Natural killer cell (primary cell): ENCODE measurements around the gene TVP23A. TPM values are rescaled to one million over a fixed set of nuclear protein-coding genes. Genes with fewer than 3 reads are reported as not detected.

ENCODE experiments used
- ATAC-seq, 3 donors: fragments of 150-1000 bp in 2 of 3; fragments of 200-7000 bp in 1 of 3; cut with Tn5 transposase; 1 replicate in 1 of 3; 2 replicates in 2 of 3; pipeline ENCODE4 v1.10.0; 2021; ENCODE audit warnings: mild to moderate bottlenecking in 2 of 3, moderate library complexity in 2 of 3
- DNase-seq, 2 donors: peaks; one replicate each; pipeline versions ENCODE4 v3.0.0 to v3.0.0-alpha.2; 2013 to 2021; ENCODE audit warnings: mixed read lengths in 1 of 2
- H3K27ac ChIP-seq: one replicate; pipeline ENCODE4 v1.5.1; 2013; ENCODE audit warnings: mild to moderate bottlenecking, low read length
- H3K27me3 ChIP-seq: one replicate; pipeline ENCODE4 v1.6.1; 2013; ENCODE audit warnings: low read length; ENCODE audit not compliant: control insufficient read depth, insufficient read depth
- H3K36me3 ChIP-seq: one replicate; pipeline ENCODE4 v1.6.1; 2013; ENCODE audit warnings: low read length; ENCODE audit not compliant: control insufficient read depth, insufficient read depth
- H3K4me1 ChIP-seq: one replicate; pipeline ENCODE4 v1.6.1; 2013; ENCODE audit warnings: low read length; ENCODE audit not compliant: control insufficient read depth, insufficient read depth
- H3K4me3 ChIP-seq: one replicate; pipeline ENCODE4 v1.5.1; 2013; ENCODE audit warnings: low read length
- H3K9me3 ChIP-seq: one replicate; pipeline ENCODE4 v1.6.1; 2013; ENCODE audit warnings: low read length; ENCODE audit not compliant: control insufficient read depth, insufficient read depth
- H3K27ac Mint-ChIP-seq, 2 donors: one replicate each; pipeline ENCODE4 v1.8.0; 2022; ENCODE audit warnings: mild to moderate bottlenecking in 2 of 2, mixed read lengths in 2 of 2, moderate library complexity in 1 of 2
- H3K27me3 Mint-ChIP-seq, 2 donors: one replicate each; pipeline ENCODE4 v1.8.0; 2022; ENCODE audit warnings: low read depth in 2 of 2, mixed read lengths in 2 of 2
- H3K36me3 Mint-ChIP-seq: one replicate; pipeline ENCODE4 v1.8.0; 2022; ENCODE audit warnings: mixed read lengths
- H3K4me1 Mint-ChIP-seq, 2 donors: one replicate each; pipeline ENCODE4 v1.8.0; 2022; ENCODE audit warnings: mixed read lengths in 2 of 2
- H3K4me3 Mint-ChIP-seq: one replicate; pipeline ENCODE4 v1.8.0; 2022; ENCODE audit warnings: mild to moderate bottlenecking, moderate library complexity, mixed read lengths
- H3K9me3 Mint-ChIP-seq, 2 donors: one replicate each; pipeline ENCODE4 v1.8.0; 2022; ENCODE audit warnings: mixed read lengths in 2 of 2
- CTCF ChIP-seq: fragments of 200-600 bp; IDR thresholded peaks from one replicate; pipeline ENCODE4 v1.8.0; 2022; ENCODE audit warnings: antibody characterized with exemption
- WGBS: methylation state at CpG from one replicate; pipeline ENCODE4 v1.1.7; 2013; ENCODE audit warnings: missing lambda C conversion rate; ENCODE audit not compliant: insufficient coverage; 5-methylcytosine and 5-hydroxymethylcytosine counted together
- intact Hi-C: fragments of 100-400 bp; cut with micrococcal nuclease; formaldehyde crosslinking; loops from one replicate; pipeline ENCODE4 v1.14.2; 2022
- total RNA-seq, 4 donors: library from RNA; stranded (reverse); fragments of 120-200 nt in 1 of 4; gene quantifications; one replicate each; pipeline versions ENCODE4 v1.2.3 to v1.2.4, GENCODE V29; 2013 to 2022

The TVP23A gene
- not detected for total RNA-seq
- total RNA-seq (2013) = 0.16 TPM

GRCh38 chr16:10817963-10818941 is at the start of gene TVP23A:
TVP23A (minus strand) TSS chr16:10818794; CDS start chr16:10818493, 301 bp downstream.
- TF ChIP-seq CTCF = no peak
- Mint-ChIP-seq H3K4me1 (no peaks in the 10 kb centered on the region), H3K27ac (no peak within 1 kb of the TSS), H3K4me3 (no peak within 1 kb of the TSS), H3K27me3 (peaks cover 7 to 9% of the 10 kb centered on the region in 2 donors), H3K36me3 (no peaks in the 10 kb centered on the region), H3K9me3 (no peaks in the 10 kb centered on the region)
- ATAC-seq = no peak
- 51% methylated on average over 64 of the region's 64 CpGs for WGBS
- Histone ChIP-seq H3K36me3 (no peaks in the 10 kb centered on the region), H3K4me1 (no peaks in the 10 kb centered on the region), H3K27me3 (no peaks in the 10 kb centered on the region), H3K9me3 (no peaks in the 10 kb centered on the region), H3K4me3 (no peak within 1 kb of the TSS), H3K27ac (no peak within 1 kb of the TSS)
- DNase-seq = no peak
- intact Hi-C loops = no loop called here

DNA sequence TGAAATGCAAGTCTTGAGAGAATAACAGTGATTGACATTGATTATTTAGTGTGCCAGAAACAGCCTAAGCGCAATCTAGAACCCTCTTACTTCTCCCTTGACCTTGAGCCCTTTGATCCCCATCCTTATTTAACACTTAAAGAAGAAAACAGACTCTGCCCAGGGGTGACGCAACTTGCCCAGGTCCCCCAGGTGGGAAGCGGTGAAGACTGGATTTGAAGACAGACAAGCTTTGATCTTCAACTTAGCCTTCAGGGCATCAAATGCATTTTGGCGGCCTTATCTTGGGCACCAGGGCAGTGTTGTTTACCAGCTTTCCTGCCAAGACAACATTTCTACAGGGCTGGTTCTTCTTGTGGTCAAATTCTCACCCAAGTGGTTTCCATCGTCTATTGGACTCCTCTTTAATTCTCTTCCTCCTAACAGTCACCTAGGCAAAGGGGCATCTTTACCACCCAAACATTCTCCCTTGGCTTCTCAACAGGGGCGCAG is 49.6 kb upstream of the TVP23A start:
- H3K36me3 Mint-ChIP-seq = no peaks in the 10 kb centered on the region
- no peaks in the 10 kb centered on the region for H3K9me3 Mint-ChIP-seq
- peaks cover 62% of the 10 kb centered on the region for H3K4me1 ChIP-seq
- H3K27ac Mint-ChIP-seq = peak overlapping the region; percentile 32 to 43
- peak overlapping the region; percentile 79 for H3K4me3 Mint-ChIP-seq
- H3K4me3 ChIP-seq = no peak overlapping the region
- H3K4me1 Mint-ChIP-seq = peaks cover 46 to 55% of the 10 kb centered on the region in 2 donors
- WGBS = 32% methylated on average over 6 of the region's 6 CpGs
- no peaks in the 10 kb centered on the region for H3K9me3 ChIP-seq
- peak overlapping the region; percentile 49 for H3K27ac ChIP-seq
- H3K36me3 ChIP-seq = no peaks in the 10 kb centered on the region
- intact Hi-C loops = no loop called here
- no peak for TF ChIP-seq CTCF
- ATAC-seq = no peak
- no peak for DNase-seq
- H3K27me3 Mint-ChIP-seq = peaks cover 5 to 14% of the 10 kb centered on the region in 2 donors
- H3K27me3 ChIP-seq = no peaks in the 10 kb centered on the region

GRCh38 chr16:10867199-10867598 is 48.6 kb upstream of the TVP23A start:
- 70% methylated on average over 6 of the region's 6 CpGs for WGBS
- ATAC-seq (no peak), DNase-seq (no peak)
- no peak overlapping the region for H3K4me3 Mint-ChIP-seq
- Histone ChIP-seq H3K4me1 (peaks cover 62% of the 10 kb centered on the region), H3K27ac (peak overlapping the region; percentile 14), H3K4me3 (no peak overlapping the region), H3K27me3 (no peaks in the 10 kb centered on the region), H3K36me3 (no peaks in the 10 kb centered on the region), H3K9me3 (no peaks in the 10 kb centered on the region)
- H3K27me3 Mint-ChIP-seq = peaks cover 11 to 14% of the 10 kb centered on the region in 2 donors
- no peak overlapping the region for H3K27ac Mint-ChIP-seq
- H3K4me1 Mint-ChIP-seq = peaks cover 44 to 50% of the 10 kb centered on the region in 2 donors
- H3K36me3 Mint-ChIP-seq = no peaks in the 10 kb centered on the region
- TF ChIP-seq CTCF = no peak
- intact Hi-C loops = no loop called here
- H3K9me3 Mint-ChIP-seq = no peaks in the 10 kb centered on the region
